Measurements from ENCODE around the gene ONECUT1.
"Not testable (repeated sequence)": the region's sequence is repeated elsewhere in the genome, so short reads cannot be mapped to it uniquely, and the experiment has no call there.

Gene ONECUT1

GRCh38 chr15:52790169-52790708 is at the start of gene ONECUT1:
Gene ONECUT1, minus strand, starts transcription at chr15:52790336. Its CDS starts 452 bp downstream, at chr15:52789884.
- DNase-seq: peak; percentile 29 to 68

- DNase-seq: no peak
These were observed 44.2 kb upstream of the ONECUT1 start for GRCh38 chr15:52834379-52834778.

DNA sequence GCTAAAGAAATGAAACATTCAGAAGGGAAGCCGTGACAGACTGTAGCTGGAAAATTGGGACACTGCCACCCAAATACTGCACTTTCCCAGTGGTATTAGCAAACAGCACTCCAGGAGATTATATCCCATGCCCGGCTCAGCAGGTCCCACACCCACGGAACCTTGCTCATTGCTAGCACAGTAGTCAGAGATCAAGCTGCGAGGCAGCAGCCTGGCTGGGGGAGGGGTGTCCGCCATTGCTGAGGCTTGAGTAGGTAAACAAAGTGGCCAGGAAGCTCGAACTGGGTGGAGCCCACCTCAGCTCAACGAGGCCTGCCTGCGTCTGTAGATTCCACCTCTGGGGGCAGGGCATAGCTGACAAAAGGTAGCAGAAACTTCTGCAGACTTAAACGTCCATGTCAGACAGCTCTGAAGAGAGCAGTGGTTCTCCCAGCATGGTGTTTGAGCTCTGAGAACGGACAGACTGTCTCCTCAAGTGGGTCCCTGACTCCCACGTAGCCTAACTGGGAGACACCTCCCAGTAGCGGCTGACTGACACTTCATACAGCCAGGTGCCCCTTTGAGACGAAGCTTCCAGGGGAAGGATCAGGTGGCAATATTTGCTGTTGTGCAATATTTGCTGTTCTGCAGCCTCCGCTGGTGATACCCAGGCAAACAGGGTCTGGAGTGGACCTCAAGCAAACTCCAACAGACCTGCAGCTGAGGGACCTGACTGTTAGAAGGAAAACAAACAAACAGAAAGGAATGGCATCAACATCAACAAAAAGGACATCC is 34.2 kb upstream of the ONECUT1 start:
- DNase-seq: not testable (repeated sequence)

- DNase-seq: no peak
These were observed 32.3 kb upstream of the ONECUT1 start for GRCh38 chr15:52822475-52822874.

- DNase-seq: no peak
These were observed 29.1 kb upstream of the ONECUT1 start for GRCh38 chr15:52819253-52819652.

GRCh38 chr15:52815899-52816298 is 25.8 kb upstream of the ONECUT1 start:
- not testable (repeated sequence) for DNase-seq

DNA sequence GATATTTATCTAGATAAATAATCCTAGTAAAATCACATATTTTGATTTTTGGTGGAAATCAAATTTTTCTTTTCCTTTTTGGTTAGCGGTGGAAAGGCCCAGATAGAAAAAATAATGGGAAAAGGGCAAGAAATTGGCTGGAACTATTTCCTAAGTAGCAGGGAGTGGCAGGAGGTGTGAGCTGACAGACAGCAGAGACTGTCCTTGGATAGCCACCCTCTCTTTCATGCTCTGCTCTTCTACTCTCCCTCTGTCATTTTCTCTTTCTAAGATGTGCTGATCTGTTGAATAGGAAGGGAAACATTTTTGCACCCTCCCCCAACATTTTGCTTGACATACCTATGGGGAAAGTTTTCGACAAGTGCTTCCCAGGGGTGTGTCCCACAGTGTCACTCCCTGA is 18.9 kb upstream of the ONECUT1 start:
- DNase-seq: no peak

DNA sequence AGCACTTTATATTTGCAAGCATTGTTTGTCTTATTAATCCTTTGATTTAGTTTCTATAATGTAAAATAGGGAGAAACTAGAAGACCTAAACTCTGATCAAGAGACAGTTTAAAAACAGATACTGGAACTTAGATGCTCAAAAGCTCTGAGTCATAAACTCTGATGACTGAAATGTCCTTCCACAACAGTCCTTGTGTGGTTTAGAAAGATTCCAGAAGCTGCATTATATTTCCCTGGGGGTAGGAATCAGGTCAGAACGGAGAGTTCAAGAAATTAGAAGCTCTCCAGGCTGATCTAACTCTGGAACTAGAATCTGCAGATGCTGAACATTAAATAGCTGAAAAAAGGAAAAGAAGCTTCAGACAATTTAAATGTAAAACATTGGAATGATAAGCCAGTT is 18.3 kb upstream of the ONECUT1 start:
- DNase-seq: no peak

DNA sequence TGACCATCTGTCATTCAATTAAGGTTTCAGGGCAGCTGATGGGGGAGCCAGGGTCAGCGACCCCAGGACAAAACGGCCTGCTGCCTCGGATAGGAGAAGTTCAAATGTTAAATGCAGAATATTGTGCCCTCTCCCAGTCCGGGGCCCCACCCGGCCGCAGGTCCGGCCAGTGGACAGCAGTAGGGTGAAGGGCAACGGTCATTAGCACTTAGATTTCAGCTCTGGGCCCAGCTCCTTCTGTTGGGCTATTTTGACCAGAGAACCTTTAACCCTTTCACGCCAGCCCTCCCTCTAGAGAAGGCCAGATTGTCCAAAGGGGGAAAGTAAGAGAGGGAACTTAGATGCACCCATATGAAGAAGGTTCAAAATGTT is 16.1 kb upstream of the ONECUT1 start:
- no peak for DNase-seq

DNA sequence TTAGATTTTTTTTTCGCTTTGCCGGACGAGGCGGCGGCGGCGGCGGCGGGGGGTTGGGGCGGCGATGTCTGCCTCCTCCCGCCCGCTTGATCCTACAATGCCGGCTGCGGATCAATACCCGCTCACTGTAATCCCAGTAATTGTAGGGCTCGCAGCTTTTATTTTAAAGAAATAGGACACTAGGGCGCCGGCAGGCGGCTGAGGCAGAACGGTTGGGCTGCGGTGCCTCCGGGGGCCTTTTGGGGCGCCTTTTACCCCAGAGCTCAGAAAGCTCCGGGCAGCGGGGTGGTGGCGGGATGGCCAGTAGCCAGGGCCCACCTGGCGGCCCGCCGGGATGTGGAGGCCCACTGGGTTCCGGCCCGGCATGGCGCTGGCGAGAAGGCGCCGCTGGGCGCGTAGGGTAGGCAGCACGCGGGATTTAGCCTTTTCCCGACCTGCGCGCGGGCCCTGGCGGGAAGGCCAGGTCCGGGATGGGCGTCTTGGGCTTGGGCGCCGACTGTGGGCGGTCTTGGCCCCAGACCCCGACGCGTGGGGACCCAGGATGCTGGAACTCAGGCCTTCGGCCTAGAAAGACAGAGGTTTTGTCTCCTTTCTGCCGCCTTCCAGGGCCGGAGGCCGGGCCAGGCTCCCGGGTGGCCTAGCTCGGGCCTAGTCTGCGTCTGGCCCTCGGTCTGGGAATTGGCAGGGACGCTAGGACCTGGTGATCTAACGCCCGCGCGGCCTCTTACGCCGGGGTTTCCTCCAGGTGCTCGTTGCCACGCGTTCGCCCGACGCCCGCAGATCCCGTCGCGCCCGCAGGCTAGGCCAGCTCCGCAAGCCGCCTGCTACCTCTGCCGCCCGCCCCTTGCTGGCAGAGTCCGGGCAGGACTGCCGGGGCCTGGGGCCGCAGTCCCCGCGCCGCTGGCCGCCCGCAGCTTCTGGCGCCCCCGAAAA is 15.5 kb upstream of the ONECUT1 start:
- no peak for DNase-seq

- DNase-seq: no peak
These were observed 14.5 kb upstream of the ONECUT1 start for GRCh38 chr15:52804526-52805081.

GRCh38 chr15:52803467-52804306 is 13.6 kb upstream of the ONECUT1 start:
- no peak for DNase-seq

- no peak for DNase-seq
These were observed 13.0 kb upstream of the ONECUT1 start for GRCh38 chr15:52803108-52803466.

DNA sequence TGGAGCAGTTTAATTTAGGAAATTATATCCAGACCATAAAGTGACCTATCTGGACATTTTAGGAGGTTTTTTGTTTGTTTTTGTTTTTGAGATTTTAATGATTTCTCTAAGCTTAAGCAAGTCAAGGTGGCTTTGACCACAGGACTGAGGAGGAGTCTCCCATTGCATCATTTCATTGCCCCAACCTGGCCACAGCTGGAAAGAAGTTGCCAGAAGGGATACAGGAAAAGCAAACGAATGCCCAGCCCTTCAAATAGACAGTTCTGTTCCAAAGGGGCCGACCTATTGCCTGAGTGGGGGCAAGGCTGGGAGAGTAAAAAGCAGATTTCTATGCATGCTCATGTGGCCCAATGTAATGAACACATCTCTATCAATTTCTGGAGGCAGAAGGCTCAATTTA is 12.0 kb upstream of the ONECUT1 start:
- DNase-seq: no peak

DNA sequence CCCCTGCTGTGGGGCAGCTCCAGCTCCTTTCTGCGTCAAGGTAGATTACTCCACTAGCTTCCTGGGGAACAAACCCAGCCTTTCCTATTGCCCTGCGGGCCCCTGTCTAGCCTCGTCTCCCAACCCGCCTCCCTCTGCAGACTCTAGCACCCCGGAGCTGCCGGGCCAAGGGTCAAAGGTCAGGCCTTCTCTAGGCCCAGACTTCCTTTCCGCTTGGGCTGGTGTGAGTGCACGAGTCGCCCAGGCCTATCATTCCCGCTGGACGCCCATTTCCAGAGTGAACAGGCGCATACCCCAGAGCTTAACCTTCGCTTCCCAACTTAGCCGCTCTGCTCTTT is 11.6 kb upstream of the ONECUT1 start:
- DNase-seq: no peak

DNA sequence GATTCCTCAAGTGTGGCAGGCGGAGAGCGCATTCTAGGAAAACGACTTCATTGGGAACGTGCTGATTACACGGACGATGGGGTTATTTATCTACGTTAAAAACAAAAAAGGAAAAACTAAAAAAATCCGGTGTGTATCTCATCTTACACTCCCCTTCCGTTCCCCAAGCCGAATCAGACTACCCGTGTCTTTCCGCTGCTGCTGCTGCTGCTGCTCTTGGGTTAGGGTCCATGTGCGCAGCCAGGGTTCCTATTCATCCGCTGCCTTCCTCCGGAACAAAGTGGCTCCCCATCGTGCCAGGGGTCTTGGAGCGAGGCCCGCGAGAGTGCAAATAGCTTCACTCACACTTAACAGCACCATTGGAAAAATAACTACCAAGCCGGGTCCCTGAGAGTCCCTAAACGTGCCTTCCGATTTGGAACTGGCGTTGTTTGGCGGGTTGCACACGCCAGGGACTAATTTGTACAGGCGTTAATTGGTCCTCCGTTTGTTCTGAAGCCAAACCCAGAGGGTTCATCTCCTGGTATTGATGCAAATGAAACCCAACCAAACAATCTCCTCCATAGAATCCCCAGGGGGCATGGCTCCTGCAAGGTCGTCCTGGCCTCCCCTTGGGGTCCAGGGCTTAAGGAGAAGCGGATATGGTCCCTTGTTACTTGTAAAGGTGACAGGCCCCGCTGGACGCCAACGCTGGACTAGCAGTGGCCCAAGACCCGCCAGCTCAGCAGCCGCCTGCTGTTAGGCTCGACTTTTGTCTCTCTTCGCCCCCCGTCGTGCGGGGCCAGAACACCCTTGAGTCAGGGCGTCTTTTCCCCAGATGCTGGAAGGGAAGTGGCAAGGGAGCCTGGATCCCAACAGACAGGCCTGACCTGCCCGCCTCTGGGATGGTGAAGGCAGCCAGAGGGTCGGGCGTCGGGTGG is 11.0 kb upstream of the ONECUT1 start:
- no peak for DNase-seq

DNA sequence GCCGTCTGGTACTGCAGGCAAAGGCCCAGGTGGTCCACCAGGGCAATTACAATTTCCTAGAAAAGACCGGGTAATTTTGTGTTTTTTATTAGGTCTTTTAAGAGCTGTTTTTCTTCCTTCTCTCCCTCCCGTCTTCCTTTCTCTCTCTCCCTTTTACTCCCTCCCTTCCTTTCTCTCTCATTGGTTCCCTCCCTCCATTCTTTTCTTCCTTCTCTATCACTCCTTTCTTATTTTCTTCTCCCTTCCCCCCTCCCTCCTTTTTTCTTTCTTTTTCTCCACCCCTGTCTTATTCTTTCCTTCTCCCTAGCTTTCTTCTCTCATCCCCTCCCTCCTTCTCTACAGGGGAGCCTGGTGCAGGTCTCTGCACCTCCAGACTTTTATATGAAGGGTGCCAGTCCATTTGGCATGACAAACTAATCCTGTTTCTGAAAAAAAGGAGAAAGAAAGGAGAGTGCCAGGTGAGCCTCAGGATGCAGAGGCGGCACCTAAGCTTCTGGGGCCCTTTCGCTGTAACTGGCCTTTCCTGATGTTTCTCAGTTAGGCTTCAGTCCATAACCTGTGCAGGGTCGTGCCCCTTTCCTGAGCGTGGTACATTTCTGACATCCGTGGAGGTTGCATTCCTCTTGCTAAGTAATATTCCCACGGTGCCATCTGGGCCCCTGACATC is 9.1 kb upstream of the ONECUT1 start:
- no peak for DNase-seq

- no peak for DNase-seq
These were observed 8.5 kb upstream of the ONECUT1 start for GRCh38 chr15:52798529-52799101.

DNA sequence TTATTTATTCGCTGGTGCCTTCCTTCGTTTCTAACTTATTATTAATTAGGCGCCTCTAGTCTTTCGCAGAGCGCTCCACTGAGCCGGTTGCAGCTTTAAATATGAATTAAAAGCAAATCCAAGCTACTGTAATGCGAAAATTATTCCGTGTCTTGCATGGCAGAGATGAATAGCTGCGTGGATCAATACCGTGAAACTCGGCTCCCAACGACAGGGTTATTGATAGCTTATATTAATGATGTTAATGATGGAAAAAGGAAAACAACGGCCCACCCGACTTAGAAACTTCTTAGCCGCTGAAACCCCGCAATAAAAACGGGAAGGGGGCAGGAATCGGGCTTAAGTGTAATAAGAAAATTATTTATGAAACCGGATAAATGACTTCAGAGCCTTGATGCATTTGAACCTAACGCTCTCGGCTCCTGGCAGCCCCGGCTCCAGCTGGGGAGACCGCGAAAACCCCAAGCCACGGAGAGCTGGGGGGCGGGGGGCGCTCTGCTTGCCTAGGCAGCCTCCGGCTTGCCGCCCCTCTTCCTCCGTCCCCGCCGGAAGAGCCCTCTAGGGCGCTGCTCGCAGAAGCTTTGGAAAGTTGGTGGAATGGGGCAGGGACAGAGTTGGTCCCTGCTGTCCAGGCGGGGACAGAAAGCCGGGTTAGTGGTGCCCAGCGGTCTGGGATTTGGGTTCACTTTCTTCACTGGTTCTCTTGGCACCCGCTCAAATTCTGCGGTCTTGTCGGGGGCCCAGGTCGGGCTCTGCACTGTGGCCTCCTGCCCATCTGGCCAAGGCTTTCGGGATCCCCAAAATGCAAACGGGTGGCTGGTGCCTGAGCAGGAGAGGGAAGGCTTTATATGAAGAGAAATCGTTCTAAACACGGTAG is 7.7 kb upstream of the ONECUT1 start:
- DNase-seq: no peak

Data from NCI-H1930 (cell line).